NCI-H1436 treated with DMSO at 0.1 percent for 48 hours (cell line): ENCODE data around the gene MAP3K10.

Source experiments
- DNase-seq: peaks from one replicate; lab custom pipeline; 2025; lab: John Stamatoyannopoulos, UW

MAP3K10 gene

DNA sequence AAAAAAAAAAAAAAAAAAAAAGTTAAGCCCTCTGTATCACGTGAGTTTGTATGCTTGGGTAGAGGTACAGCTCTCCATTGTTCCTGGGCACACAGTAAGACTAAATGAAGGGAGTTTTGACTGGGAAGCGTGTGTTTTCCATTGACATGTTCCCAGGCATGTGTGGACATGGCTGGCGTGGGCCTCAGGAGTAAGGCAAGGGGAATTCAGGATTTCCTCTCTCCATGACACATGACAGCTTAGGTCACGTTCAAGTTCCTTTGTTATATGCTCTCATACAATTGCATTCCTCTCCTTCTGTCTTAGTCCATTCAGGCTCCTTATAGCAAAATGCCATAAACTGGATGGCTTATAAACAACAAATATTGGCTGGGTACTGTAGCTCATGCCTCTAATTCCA lies 17.1 kb upstream of the MAP3K10 start:
- no peak for DNase-seq

- DNase-seq: no peak
Observed at GRCh38 chr19:40175820-40176219, 15.4 kb upstream of the MAP3K10 start.

- no peak for DNase-seq
Observed at GRCh38 chr19:40177286-40178070, 13.7 kb upstream of the MAP3K10 start.

- no peak for DNase-seq
Observed at GRCh38 chr19:40178756-40179155, 12.5 kb upstream of the MAP3K10 start.

DNA sequence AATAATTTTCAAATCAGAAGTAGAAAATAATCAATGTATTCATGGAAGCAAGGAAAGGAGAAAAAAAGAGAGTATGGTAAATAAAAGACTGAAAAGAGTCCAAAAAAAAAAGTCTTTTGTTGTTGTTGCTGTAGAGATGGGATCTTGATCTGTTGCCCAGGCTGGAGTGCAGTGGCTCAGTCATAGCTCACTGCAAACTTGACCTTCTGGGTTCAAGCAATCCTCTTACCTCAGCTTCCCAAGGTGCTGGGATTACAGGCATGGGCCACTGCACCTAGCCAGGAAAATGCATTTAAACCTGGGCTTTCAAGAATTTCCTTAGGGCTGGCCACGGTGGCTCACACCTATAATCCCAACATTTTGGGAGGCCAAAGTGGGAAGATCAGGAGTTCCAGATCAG lies 7.0 kb upstream of the MAP3K10 start:
- no peak for DNase-seq

DNA sequence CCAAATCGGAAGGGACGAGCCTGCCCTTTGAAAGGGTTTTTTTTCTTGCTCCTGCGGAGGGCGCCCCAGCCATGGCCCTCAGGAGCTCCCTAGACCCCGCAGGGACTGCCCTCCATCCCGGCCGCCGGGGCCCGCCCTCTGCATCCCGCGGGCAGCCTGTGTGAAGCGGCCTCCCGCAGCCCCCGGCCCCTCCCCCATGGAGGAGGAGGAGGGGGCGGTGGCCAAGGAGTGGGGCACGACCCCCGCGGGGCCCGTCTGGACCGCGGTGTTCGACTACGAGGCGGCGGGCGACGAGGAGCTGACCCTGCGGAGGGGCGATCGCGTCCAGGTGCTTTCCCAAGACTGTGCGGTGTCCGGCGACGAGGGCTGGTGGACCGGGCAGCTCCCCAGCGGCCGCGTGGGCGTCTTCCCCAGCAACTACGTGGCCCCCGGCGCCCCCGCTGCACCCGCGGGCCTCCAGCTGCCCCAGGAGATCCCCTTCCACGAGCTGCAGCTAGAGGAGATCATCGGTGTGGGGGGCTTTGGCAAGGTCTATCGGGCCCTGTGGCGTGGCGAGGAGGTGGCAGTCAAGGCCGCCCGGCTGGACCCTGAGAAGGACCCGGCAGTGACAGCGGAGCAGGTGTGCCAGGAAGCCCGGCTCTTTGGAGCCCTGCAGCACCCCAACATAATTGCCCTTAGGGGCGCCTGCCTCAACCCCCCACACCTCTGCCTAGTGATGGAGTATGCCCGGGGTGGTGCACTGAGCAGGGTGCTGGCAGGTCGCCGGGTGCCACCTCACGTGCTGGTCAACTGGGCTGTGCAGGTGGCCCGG lies 815 bp downstream of the MAP3K10 start:
- DNase-seq: no peak

DNA sequence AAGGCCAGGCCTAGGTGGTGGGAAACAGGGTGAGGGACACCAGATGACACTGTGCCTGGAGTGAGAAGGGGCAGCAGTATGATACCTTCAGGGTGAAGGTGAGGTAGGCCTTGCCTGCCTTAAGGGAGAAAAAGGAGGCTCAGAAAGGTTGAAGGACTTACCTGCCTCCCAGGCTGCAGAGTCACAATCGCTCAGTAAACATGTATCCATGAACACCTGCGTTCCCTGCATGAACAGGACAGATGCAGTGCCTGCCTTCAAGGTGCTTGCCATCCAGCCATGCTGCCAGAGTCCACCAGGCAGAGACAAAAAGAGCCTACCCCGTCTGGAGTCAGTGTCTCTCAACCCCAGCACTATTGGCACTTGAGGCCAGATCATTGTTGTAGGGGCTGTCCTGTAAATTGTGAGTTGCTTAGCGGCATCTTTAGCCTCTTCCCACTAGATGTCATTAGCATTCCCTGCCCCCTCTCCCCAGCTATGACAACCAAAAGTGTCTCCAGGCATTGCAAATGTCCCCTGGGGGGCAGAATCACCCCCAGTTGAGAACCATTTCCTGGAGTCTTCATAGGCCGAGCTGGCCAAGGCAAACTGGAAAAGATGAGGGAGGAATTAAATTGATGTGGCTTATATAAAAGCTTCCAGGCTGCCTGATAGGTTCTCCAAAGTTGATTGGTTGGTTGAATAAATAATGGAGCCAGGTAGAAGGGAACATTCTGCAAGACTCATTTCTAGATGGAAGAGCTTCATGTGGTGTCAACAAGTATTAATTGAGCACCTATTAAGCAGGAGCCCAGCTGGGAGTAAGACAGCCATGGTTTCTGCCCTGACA lies 1.7 kb downstream of the MAP3K10 start:
- no peak for DNase-seq

DNA sequence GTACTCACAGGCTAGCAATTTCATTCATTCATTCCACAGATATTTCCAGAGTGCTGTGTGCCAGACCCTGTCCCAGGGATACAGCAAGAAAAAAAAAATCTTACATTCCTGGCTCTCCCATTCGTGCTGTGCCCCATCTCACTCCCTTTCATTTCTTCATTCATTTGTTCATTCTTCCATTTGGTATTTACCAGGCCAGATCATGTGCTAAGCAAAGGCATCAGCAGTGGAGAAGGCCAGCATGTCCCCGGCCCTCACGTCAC lies 2.3 kb downstream of the MAP3K10 start:
- DNase-seq: no peak

DNA sequence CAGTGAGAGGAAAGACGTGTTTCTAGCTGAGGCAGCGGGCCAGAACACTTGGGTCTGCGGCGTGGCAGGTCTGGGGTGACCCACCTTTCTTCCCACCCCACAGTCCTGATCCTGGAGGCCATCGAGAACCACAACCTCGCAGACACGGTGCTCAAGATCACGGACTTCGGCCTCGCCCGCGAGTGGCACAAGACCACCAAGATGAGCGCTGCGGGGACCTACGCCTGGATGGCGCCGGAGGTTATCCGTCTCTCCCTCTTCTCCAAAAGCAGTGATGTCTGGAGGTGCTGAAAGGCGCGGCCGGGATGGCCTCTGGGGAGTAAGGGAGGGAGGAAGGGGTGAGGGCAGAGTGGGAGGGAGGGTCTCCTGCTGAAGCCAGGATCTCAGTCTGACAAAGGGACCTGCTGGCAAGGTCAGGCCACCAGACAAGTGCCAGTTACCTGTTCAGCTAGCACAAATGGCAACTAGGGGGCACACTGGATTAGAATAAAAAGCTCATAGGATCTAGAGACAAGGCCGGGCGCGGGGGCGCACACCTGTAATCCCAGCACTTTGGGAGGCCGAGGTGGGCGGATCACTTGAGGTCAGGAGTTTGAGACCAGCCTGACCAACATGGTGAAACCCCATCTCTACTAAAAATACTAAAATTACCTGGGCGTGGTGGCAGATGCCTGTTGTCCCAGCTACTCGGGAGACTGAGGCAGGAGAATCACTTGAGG lies 7.2 kb downstream of the MAP3K10 start:
- DNase-seq: no peak

DNA sequence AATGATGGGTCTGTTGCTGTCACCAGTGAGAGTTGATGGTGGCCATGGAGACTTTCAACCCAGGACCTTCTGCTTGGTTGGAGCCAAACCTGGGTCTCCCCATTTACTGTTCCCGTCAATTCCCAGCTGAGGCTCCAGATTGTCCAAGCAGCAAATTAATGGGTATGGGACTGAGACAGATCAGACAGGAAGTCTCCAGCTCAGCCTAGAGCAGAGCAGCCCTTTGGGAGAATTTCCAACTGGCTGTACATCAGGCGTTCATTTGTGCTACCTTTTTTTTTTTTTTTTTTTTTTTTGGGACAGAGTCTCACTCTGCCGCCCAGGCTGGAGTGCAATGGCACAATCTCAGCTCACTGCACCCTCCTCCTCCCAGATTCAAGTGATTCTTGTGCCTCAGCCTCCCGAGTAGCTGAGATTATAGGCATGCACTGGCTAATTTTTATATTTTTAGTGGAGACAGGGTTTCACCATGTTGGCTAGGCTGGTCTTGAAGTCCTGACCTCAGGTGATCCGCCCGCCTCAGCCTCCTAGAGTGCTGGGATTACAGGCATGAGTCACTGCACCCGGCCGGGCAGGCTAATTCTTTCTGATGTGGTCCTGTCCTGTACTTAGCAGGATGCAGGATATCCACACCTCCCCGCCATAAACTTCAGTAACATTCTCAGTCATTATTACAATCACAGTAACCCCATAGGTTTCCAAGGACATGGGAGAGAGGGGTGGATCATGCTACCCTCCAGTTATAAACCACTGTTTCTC lies 9.3 kb downstream of the MAP3K10 start:
- no peak for DNase-seq

DNA sequence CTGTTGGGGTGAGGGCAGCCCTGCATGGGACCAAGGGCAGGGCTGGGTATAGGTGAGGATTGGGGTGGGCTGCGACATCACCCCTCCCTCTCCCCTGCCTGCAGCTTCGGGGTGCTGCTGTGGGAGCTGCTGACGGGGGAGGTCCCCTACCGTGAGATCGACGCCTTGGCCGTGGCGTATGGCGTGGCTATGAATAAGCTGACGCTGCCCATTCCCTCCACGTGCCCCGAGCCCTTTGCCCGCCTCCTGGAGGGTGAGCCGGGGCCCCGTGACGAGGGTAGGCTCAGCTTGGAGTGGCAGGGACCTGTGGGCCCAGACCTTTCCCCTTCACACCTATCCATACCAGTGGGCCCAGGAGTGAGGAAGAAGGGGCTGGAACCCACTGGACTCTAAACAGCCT lies 13.2 kb downstream of the MAP3K10 start:
- no peak for DNase-seq

GRCh38 chr19:40205760-40206159 lies 14.5 kb downstream of the MAP3K10 start:
- no peak for DNase-seq

DNA sequence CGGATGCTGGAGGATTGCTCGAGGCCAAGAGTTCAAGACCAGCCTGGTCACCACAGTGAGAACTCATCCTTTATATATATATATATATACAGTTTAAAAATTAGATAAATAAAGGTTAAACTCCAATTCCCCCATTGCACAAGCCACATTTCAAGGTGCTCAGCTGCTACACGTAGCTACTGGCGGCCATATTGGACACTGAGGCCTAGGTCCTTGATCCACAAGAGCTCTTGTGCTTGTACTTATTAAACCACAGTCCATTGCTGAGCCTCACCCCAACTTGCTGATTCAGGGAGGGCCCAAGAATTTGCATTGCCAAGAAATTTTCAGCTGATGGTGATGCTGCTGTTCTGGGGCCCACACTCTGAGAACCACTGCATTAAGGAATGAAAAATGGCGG lies 17.4 kb downstream of the MAP3K10 start:
- DNase-seq: no peak

DNA sequence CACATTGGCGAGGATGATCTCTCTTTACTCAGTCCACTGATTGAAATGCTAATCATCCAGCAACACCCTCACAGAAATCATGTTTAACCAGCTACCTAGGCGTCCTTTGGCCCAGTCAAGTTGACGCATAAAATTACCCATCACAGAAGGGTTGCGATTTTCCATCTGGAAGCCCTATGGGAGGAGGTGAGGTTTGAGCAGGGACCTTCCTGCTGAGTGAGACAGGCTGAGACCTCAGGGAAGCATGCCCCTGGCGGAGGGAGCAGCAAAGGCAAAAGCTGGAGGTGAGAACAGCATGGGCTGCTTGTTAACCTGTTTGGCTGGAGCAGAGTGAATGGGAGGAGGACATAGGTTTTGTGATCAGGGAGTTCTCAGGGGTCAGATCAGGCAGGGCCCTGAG lies 19.7 kb downstream of the MAP3K10 start:
- DNase-seq: no peak

GRCh38 chr19:40213251-40213829 lies 22.1 kb downstream of the MAP3K10 start:
- DNase-seq: no peak

GRCh38 chr19:40213882-40214570 lies 22.8 kb downstream of the MAP3K10 start:
- no peak for DNase-seq

DNA sequence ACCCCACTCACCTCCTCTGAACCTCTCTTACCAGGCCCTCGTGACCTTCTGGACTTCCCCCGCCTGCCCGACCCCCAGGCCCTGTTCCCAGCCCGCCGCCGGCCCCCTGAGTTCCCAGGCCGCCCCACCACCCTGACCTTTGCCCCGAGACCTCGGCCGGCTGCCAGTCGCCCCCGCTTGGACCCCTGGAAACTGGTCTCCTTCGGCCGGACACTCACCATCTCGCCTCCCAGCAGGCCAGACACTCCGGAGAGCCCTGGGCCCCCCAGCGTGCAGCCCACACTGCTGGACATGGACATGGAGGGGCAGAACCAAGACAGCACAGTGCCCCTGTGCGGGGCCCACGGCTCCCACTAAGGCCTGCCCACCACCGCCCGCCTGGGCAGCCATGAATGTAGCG lies 23.7 kb downstream of the MAP3K10 start:
- DNase-seq: no peak

DNA sequence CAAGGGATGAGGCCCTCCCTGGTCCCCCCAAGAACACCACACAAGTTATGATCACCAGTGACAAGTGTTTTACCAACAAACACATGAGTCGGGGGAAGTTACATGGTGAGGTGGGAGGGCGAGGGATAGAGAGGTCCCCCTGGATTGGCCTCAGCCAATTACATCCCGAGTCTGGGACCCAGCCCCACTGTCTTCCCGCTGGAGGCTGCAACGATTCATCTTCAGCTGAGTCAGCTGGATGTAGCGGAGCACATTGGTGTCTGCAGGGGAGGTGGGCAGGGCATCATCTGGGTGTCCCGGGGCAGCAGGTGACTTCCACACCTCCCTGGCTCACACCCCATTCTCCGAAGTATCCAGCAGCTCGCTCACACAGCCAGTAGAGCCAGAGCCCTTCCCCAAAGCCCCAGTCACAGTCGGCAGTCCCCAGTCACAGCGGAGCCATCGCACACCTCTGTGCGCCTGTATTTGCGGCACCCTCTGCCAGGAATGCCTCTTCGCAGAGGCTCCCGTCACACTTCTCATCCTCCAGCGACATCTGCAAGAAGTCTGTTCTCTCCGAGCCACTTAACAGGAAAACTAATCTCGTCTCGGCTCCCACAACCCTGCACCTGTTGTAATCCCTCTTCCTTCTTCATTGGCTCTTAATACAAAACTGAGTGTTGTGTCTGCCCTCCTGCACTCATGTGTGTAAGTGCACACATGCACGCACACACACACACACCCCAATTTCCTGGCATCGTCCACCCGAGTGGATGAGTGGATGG lies 25.0 kb downstream of the MAP3K10 start:
- no peak for DNase-seq

GRCh38 chr19:40216777-40217026 lies 25.5 kb downstream of the MAP3K10 start:
- DNase-seq: no peak
